SK-N-SH treated with all-trans-retinoic acid at 6 μM for 48 hours (cell line): ENCODE measurements around the gene DENND2C.

ENCODE experiments used
- ATAC-seq: fragments of 200-7000 bp; cut with Tn5 transposase; 3 replicates; pipeline ENCODE4 v1.9.1; 2020; ENCODE audit warnings: mild to moderate bottlenecking, moderate library complexity
- ARNTL ChIP-seq: fragments of 450-650 bp; formaldehyde crosslinking; IDR thresholded peaks from 2 replicates; pipeline ENCODE4 v1.5.0; 2020; ENCODE audit warnings: low read depth, mild to moderate bottlenecking, moderate library complexity, borderline replicate concordance
- BACH2 ChIP-seq: fragments of 250-450 bp; sonication (Bioruptor Pico); IDR thresholded peaks from 2 replicates; pipeline ENCODE4 v1.9.0; 2021; ENCODE audit warnings: mild to moderate bottlenecking, borderline replicate concordance
- CREB5 ChIP-seq: fragments of 250-450 bp; sonication (Bioruptor Pico); IDR thresholded peaks from 2 replicates; pipeline ENCODE4 v1.5.1; 2020; ENCODE audit warnings: low read depth, mild to moderate bottlenecking, moderate library complexity
- CSDC2 ChIP-seq: fragments of 250-450 bp; sonication (Bioruptor Pico); IDR thresholded peaks from 2 replicates; pipeline ENCODE4 v1.5.0; 2020; ENCODE audit warnings: mild to moderate bottlenecking, moderate library complexity
- CSRNP3 ChIP-seq: fragments of 250-450 bp; sonication (Bioruptor Pico); IDR thresholded peaks from 2 replicates; pipeline ENCODE4 v1.5.1; 2021; ENCODE audit warnings: mild to moderate bottlenecking, moderate library complexity
- ESRRG ChIP-seq: fragments of 250-450 bp; sonication (Bioruptor Pico); IDR thresholded peaks from 2 replicates; pipeline ENCODE4 v1.6.1; 2021; ENCODE audit warnings: mild to moderate bottlenecking
- GLIS3 ChIP-seq: fragments of 250-450 bp; sonication (Bioruptor Pico); IDR thresholded peaks from 2 replicates; pipeline ENCODE4 v1.5.0; 2020; ENCODE audit warnings: mild to moderate bottlenecking, moderate library complexity
- ISL1 ChIP-seq: fragments of 250-450 bp; sonication (Bioruptor Pico); IDR thresholded peaks from 2 replicates; pipeline ENCODE4 v2.1.2; 2022; ENCODE audit warnings: mild to moderate bottlenecking, moderate library complexity
- OSR1 ChIP-seq: fragments of 250-450 bp; sonication (Bioruptor Pico); IDR thresholded peaks from 2 replicates; pipeline ENCODE4 v1.8.0; 2022; ENCODE audit warnings: moderate library complexity, mild to moderate bottlenecking, inconsistent platforms
- PATZ1 ChIP-seq: fragments of 250-450 bp; sonication (Bioruptor Pico); IDR thresholded peaks from 2 replicates; pipeline ENCODE4 v1.8.0; 2020; ENCODE audit warnings: mild to moderate bottlenecking, moderate library complexity, borderline replicate concordance
- PPARA ChIP-seq: fragments of 250-450 bp; sonication (Bioruptor Pico); IDR thresholded peaks from 2 replicates; pipeline ENCODE4 v1.5.0; 2020; ENCODE audit warnings: mild to moderate bottlenecking, borderline replicate concordance
- RARB ChIP-seq: fragments of 250-450 bp; sonication (Bioruptor Pico); IDR thresholded peaks from 2 replicates; pipeline ENCODE4 v1.8.0; 2021; ENCODE audit warnings: mild to moderate bottlenecking, moderate library complexity
- SNAI2 ChIP-seq: fragments of 250-450 bp; sonication (Bioruptor Pico); IDR thresholded peaks from 2 replicates; pipeline ENCODE4 v1.5.0; 2020; ENCODE audit warnings: mild to moderate bottlenecking, moderate library complexity
- TCF4 ChIP-seq: fragments of 250-450 bp; sonication (Bioruptor Pico); IDR thresholded peaks from 2 replicates; pipeline ENCODE4 v1.8.0; 2021; ENCODE audit warnings: mild to moderate bottlenecking, moderate library complexity, borderline replicate concordance
- TOX ChIP-seq: fragments of 250-450 bp; sonication (Bioruptor Pico); IDR thresholded peaks from 2 replicates; pipeline ENCODE4 v1.8.0; 2021; ENCODE audit warnings: mild to moderate bottlenecking, moderate library complexity, borderline replicate concordance
- ZC3H10 ChIP-seq: fragments of 250-450 bp; sonication (Bioruptor Pico); IDR thresholded peaks from 2 replicates; pipeline ENCODE4 v1.5.1; 2021; ENCODE audit warnings: mild to moderate bottlenecking, moderate library complexity
- ZFP3 ChIP-seq: fragments of 250-450 bp; sonication (Bioruptor Pico); IDR thresholded peaks from 2 replicates; pipeline ENCODE4 v1.5.0; 2020; ENCODE audit warnings: mild to moderate bottlenecking, moderate library complexity
- ZFP30 ChIP-seq: fragments of 450-650 bp; formaldehyde crosslinking; IDR thresholded peaks from 2 replicates; pipeline ENCODE4 v1.5.0; 2022; ENCODE audit warnings: mild to moderate bottlenecking, moderate library complexity
- ZNF565 ChIP-seq: fragments of 450-650 bp; formaldehyde crosslinking; conservative IDR thresholded peaks from 2 replicates; pipeline ENCODE4 v1.5.0; 2020; ENCODE audit warnings: low read depth, mild to moderate bottlenecking, moderate library complexity
- TF ChIP-seq, protein P1 (sequence below): fragments of 250-450 bp; sonication (Bioruptor Pico); IDR thresholded peaks from 2 replicates; pipeline ENCODE4 v1.8.0; 2021; ENCODE audit warnings: low read depth, mild to moderate bottlenecking, moderate library complexity, borderline replicate concordance

DENND2C gene

GRCh38 chr1:114651893-114652292 lies 18.0 kb downstream of the DENND2C start (continued):
- TF ChIP-seq CREB5 (CRISPR knock-in tag) (no peak), SNAI2 (CRISPR knock-in tag) (no peak), RARB (no peak), GLIS3 (CRISPR knock-in tag) (no peak)

DNA sequence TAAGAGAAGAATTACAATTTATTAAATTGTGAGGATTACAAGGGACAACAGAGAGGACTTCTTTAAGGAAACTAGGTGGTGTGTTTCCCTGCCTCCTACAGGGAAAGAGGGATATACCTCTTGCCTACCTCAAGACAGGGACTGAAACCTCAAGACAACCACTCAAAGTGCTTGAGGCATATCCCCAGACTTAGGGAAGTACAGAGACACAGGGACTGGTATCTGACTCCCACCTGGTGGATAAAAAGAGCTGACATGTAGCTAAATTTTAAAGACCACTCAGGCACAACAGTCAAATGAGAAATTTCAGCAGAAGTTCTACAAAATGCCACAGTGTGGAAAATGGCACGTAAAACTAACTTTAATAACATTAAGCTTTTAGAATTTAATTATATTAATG lies 21.3 kb downstream of the DENND2C start:
- ATAC-seq, result no peak
- TF ChIP-seq ZFP30 (no peak), TOX (CRISPR knock-in tag) (no peak), ZNF565 (CRISPR knock-in tag) (no peak), ESRRG (CRISPR knock-in tag) (no peak), OSR1 (CRISPR knock-in tag) (no peak), TCF4 (CRISPR knock-in tag) (no peak), CSRNP3 (CRISPR knock-in tag) (no peak), ZC3H10 (no peak), SNAI2 (CRISPR knock-in tag) (no peak), ARNTL (CRISPR knock-in tag) (no peak), PPARA (CRISPR knock-in tag) (no peak), RARB (no peak), PATZ1 (CRISPR knock-in tag) (no peak), CREB5 (CRISPR knock-in tag) (no peak), ISL1 (CRISPR knock-in tag) (no peak), CSDC2 (CRISPR knock-in tag) (no peak), BACH2 (CRISPR knock-in tag) (no peak), ZFP3 (no peak)
- TF ChIP-seq, protein P1, sequence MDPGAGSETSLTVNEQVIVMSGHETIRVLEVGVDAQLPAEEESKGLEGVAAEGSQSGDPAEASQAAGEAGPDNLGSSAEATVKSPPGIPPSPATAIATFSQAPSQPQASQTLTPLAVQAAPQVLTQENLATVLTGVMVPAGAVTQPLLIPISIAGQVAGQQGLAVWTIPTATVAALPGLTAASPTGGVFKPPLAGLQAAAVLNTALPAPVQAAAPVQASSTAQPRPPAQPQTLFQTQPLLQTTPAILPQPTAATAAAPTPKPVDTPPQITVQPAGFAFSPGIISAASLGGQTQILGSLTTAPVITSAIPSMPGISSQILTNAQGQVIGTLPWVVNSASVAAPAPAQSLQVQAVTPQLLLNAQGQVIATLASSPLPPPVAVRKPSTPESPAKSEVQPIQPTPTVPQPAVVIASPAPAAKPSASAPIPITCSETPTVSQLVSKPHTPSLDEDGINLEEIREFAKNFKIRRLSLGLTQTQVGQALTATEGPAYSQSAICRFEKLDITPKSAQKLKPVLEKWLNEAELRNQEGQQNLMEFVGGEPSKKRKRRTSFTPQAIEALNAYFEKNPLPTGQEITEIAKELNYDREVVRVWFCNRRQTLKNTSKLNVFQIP (CRISPR knock-in tag), result no peak

GRCh38 chr1:114641377-114641776 lies 28.5 kb downstream of the DENND2C start:
- TF ChIP-seq TCF4 (CRISPR knock-in tag) (no peak), ESRRG (CRISPR knock-in tag) (no peak), ISL1 (CRISPR knock-in tag) (no peak), BACH2 (CRISPR knock-in tag) (no peak), CSDC2 (CRISPR knock-in tag) (no peak), GLIS3 (CRISPR knock-in tag) (no peak), TOX (CRISPR knock-in tag) (no peak), OSR1 (CRISPR knock-in tag) (no peak), RARB (no peak), CREB5 (CRISPR knock-in tag) (no peak), ARNTL (CRISPR knock-in tag) (no peak)
- TF ChIP-seq, protein P1 (CRISPR knock-in tag), result no peak
- no peak for ATAC-seq
